ENCODE measurements around the gene CASKIN1.

CASKIN1 gene

GRCh38 chr16:2232094-2232990 lies 35.9 kb upstream of the CASKIN1 start:
- DNase-seq (ENCODE audit: low spot score) = no peak

GRCh38 chr16:2231016-2231931 lies 34.9 kb upstream of the CASKIN1 start:
- no peak for DNase-seq (ENCODE audit: low spot score)

- DNase-seq (ENCODE audit: low spot score) = no peak
These were observed 34.0 kb upstream of the CASKIN1 start for GRCh38 chr16:2230376-2230775.

- DNase-seq (ENCODE audit: low spot score) = no peak
These were observed 33.3 kb upstream of the CASKIN1 start for GRCh38 chr16:2229632-2230250.

GRCh38 chr16:2229091-2229490 lies 32.7 kb upstream of the CASKIN1 start:
- DNase-seq (ENCODE audit: low spot score) = no peak

GRCh38 chr16:2228161-2228824 lies 31.9 kb upstream of the CASKIN1 start:
- DNase-seq (ENCODE audit: low spot score) = no peak

- DNase-seq (ENCODE audit: low spot score) = no peak
These were observed 30.5 kb upstream of the CASKIN1 start for GRCh38 chr16:2226918-2227317.

GRCh38 chr16:2226245-2226793 lies 29.9 kb upstream of the CASKIN1 start:
- no peak for DNase-seq (ENCODE audit: low spot score)

GRCh38 chr16:2223942-2224486 lies 27.6 kb upstream of the CASKIN1 start:
- peak; percentile 75 for DNase-seq (ENCODE audit: low spot score)

- peak; percentile 98 for DNase-seq (ENCODE audit: low spot score)
These were observed 27.0 kb upstream of the CASKIN1 start, which contains the start of gene E4F1 for GRCh38 chr16:2223221-2223941. Gene E4F1, plus strand, starts transcription at chr16:2223591. Its CDS starts 23 bp downstream, at chr16:2223614.

- DNase-seq (ENCODE audit: low spot score) = no peak
These were observed 19.9 kb upstream of the CASKIN1 start for GRCh38 chr16:2216330-2216729.

GRCh38 chr16:2214719-2214968 lies 18.2 kb upstream of the CASKIN1 start, which contains the start of gene PGP:
Gene PGP, minus strand, starts transcription at chr16:2214840. Its CDS starts 63 bp downstream, at chr16:2214777.
- no peak for DNase-seq (ENCODE audit: low spot score)

- no peak for DNase-seq (ENCODE audit: low spot score)
These were observed 17.7 kb upstream of the CASKIN1 start for GRCh38 chr16:2213817-2214718.

- no peak for DNase-seq (ENCODE audit: low spot score)
These were observed 16.2 kb upstream of the CASKIN1 start for GRCh38 chr16:2212362-2213324.

- DNase-seq (ENCODE audit: low spot score) = no peak
These were observed 15.5 kb upstream of the CASKIN1 start for GRCh38 chr16:2211923-2212347.

GRCh38 chr16:2210386-2211365 lies 14.3 kb upstream of the CASKIN1 start, which contains the start of gene BRICD5:
Gene BRICD5, minus strand, starts transcription at chr16:2210863. Its CDS starts 30 bp downstream, at chr16:2210833.
- DNase-seq (ENCODE audit: low spot score) = no peak

- no peak for DNase-seq (ENCODE audit: low spot score)
These were observed 13.6 kb upstream of the CASKIN1 start for GRCh38 chr16:2210009-2210332.
